HepG2 (cell line): Measurements from ENCODE around the gene SLC2A4. TPM values are rescaled to one million over a fixed set of nuclear protein-coding genes. Genes with fewer than 3 reads are reported as not detected.

Experiments used
- AGO1 ChIP-seq: fragments of 200-400 bp; formaldehyde crosslinking; IDR thresholded peaks from 2 replicates; pipeline ENCODE4 v1.6.1; 2017; ENCODE audit warnings: mild to moderate bottlenecking, low read depth, low read length, moderate library complexity; ENCODE audit not compliant: poor library complexity, severe bottlenecking
- ATF2 ChIP-seq: sonication (generic); formaldehyde crosslinking; IDR thresholded peaks from 2 replicates; pipeline ENCODE4 v1.4.0; 2020; ENCODE audit warnings: missing genetic modification reagents
- CBFB ChIP-seq: sonication (generic); formaldehyde crosslinking; IDR thresholded peaks from 2 replicates; pipeline ENCODE4 v1.4.0; 2020; ENCODE audit warnings: missing genetic modification reagents
- DNMT3B ChIP-seq: conservative IDR thresholded peaks from 2 replicates; pipeline ENCODE4 v1.6.1; 2016; ENCODE audit warnings: missing biosample characterization, control low read depth
- FOXK2 ChIP-seq: fragments of 450-650 bp; IDR thresholded peaks from 2 replicates; pipeline ENCODE4 v1.6.1; 2016
- GATAD2A ChIP-seq: IDR thresholded peaks from 2 replicates; pipeline ENCODE4 v1.6.1; 2016
- HDAC2 ChIP-seq: sonication (generic); formaldehyde crosslinking; IDR thresholded peaks from 2 replicates; pipeline ENCODE4 v1.4.0; 2020; ENCODE audit warnings: missing genetic modification reagents
- HHEX ChIP-seq: IDR thresholded peaks from 2 replicates; pipeline ENCODE4 v1.6.1; 2016; ENCODE audit warnings: control low read depth
- KDM2A ChIP-seq: sonication (generic); formaldehyde crosslinking; IDR thresholded peaks from 2 replicates; pipeline ENCODE4 v1.4.0; 2020; ENCODE audit warnings: low read depth, missing genetic modification reagents, borderline replicate concordance
- NPAS2 ChIP-seq: sonication (generic); formaldehyde crosslinking; IDR thresholded peaks from 2 replicates; pipeline ENCODE4 v1.8.0; 2022; ENCODE audit warnings: mild to moderate bottlenecking, missing genetic modification reagents, borderline replicate concordance
- SMARCC2 ChIP-seq: fragments of 450-650 bp; IDR thresholded peaks from 2 replicates; pipeline ENCODE4 v1.6.1; 2017; ENCODE audit warnings: antibody characterized with exemption, mild to moderate bottlenecking
- SMARCE1 ChIP-seq: fragments of 450-650 bp; IDR thresholded peaks from 2 replicates; pipeline ENCODE4 v1.6.1; 2017; ENCODE audit warnings: borderline replicate concordance
- SMYD3 ChIP-seq: sonication (generic); formaldehyde crosslinking; IDR thresholded peaks from 2 replicates; pipeline ENCODE4 v1.8.1; 2023; ENCODE audit warnings: mild to moderate bottlenecking, missing genetic modification reagents
- SP4 ChIP-seq: sonication (generic); formaldehyde crosslinking; IDR thresholded peaks from 2 replicates; pipeline ENCODE4 v1.8.1; 2023; ENCODE audit warnings: mild to moderate bottlenecking, missing genetic modification reagents
- ZBTB21 ChIP-seq: sonication (generic); formaldehyde crosslinking; IDR thresholded peaks from 2 replicates; pipeline ENCODE4 v1.4.0; 2020; ENCODE audit warnings: missing genetic modification reagents
- ZBTB33 ChIP-seq: sonication (generic); formaldehyde crosslinking; IDR thresholded peaks from 2 replicates; pipeline ENCODE4 v1.4.0; 2020; ENCODE audit warnings: missing genetic modification reagents
- ZNF276 ChIP-seq: sonication (generic); formaldehyde crosslinking; IDR thresholded peaks from 2 replicates; pipeline ENCODE4 v1.4.0; 2020; ENCODE audit warnings: mild to moderate bottlenecking, low read depth, missing genetic modification reagents
- ZNF558 ChIP-seq: sonication (generic); formaldehyde crosslinking; IDR thresholded peaks from 2 replicates; pipeline ENCODE4 v1.9.0; 2022; ENCODE audit warnings: mild to moderate bottlenecking, missing genetic modification reagents, borderline replicate concordance
- ZNF614 ChIP-seq: IDR thresholded peaks from 2 replicates; pipeline ENCODE4 v1.6.1; 2018; ENCODE audit warnings: missing biosample characterization, missing genetic modification reagents, inconsistent platforms, borderline replicate concordance
- ZNF687 ChIP-seq: sonication (generic); formaldehyde crosslinking; IDR thresholded peaks from 2 replicates; pipeline ENCODE4 v1.5.1; 2020; ENCODE audit warnings: mild to moderate bottlenecking, missing genetic modification reagents, moderate library complexity
- ZNF83 ChIP-seq: sonication (generic); formaldehyde crosslinking; IDR thresholded peaks from 2 replicates; pipeline ENCODE4 v1.4.0; 2020; ENCODE audit warnings: missing genetic modification reagents, mild to moderate bottlenecking, borderline replicate concordance
- polyA plus RNA-seq, 8 experiments: library from polyadenylated mRNA; depleted of rRNA in 3 of 8; stranded (reverse) in 7 of 8; unstranded in 1 of 8; fragments of >200 nt; fragmentation: Illumina TruSeq in 4 of 8; extraction: Trizol in 4 of 8; gene quantifications; 2 replicates each; pipeline versions ENCODE4 v1.2.1 to v1.2.3, GENCODE V29; 2011 to 2016; ENCODE audit warnings: low read depth in 4 of 8, missing spikeins in 1 of 8, mixed read lengths in 1 of 8; ENCODE audit not compliant: insufficient read depth in 1 of 8
- total RNA-seq, 5 experiments: library from RNA; depleted of rRNA; stranded (reverse); fragments of >200 nt; fragmentation: Illumina TruSeq; extraction: Trizol; gene quantifications; 2 replicates each; pipeline ENCODE4 v1.2.3, GENCODE V29; 2016; ENCODE audit warnings: low read depth in 1 of 5

SLC2A4 gene
- total and polyA plus RNA-seq, 2 of the 13 experiments (the other 11 are each of a cell fraction or from before 2014, with no cell fraction given) = 4.9 to 5.8 TPM

GRCh38 chr17:7241783-7242716 is 39.5 kb upstream of the SLC2A4 start, which contains the start of gene GABARAP (continued):
- TF ChIP-seq ZNF687 (CRISPR knock-in tag) (peak; percentile 76), NPAS2 (CRISPR knock-in tag) (no peak), SP4 (CRISPR knock-in tag) (peak; percentile 36; the same call in 1 of the 2 replicates), GATAD2A (CRISPR knock-in tag) (peak; percentile 31), ZNF83 (0 out of 2 replicates have a peak, but pooled peaks have one; percentile 28), KDM2A (CRISPR knock-in tag) (peak; percentile 75; the same call in 1 of the 2 replicates), DNMT3B (CRISPR knock-in tag) (no peak), ZNF558 (no peak; the same call in 1 of the 2 replicates), AGO1 (peak; percentile 98), ZNF276 (CRISPR knock-in tag) (0 out of 2 replicates have a peak, but pooled peaks have one; percentile 1), HHEX (CRISPR knock-in tag) (no peak), ZBTB21 (CRISPR knock-in tag) (no peak), SMYD3 (CRISPR knock-in tag) (no peak), FOXK2 (no peak), CBFB (CRISPR knock-in tag) (no peak), SMARCE1 (no peak), ZBTB33 (CRISPR knock-in tag) (no peak), ATF2 (no peak; the same call in 1 of the 2 replicates), HDAC2 (peak; percentile 9; the same call in 1 of the 2 replicates), ZNF614 (CRISPR knock-in tag) (peak; percentile 38; the same call in 1 of the 2 replicates), SMARCC2 (no peak)
